HG02759 (cell line): Measurements from ENCODE around the gene IRF2BP2.

Experiments used
- ATAC-seq: cut with Tn5 transposase; IDR thresholded peaks from one replicate; pipeline ENCODE4 v1.9.1; 2021; ENCODE audit warnings: mild to moderate bottlenecking, moderate library complexity; ENCODE audit not compliant: unreplicated experiment

Gene IRF2BP2

GRCh38 chr1:234559902-234560676 is 49.9 kb downstream of the IRF2BP2 start:
- no peak for ATAC-seq

- ATAC-seq: no peak
These were observed 50.7 kb downstream of the IRF2BP2 start for GRCh38 chr1:234559152-234559901.

- ATAC-seq: no peak
These were observed 51.6 kb downstream of the IRF2BP2 start for GRCh38 chr1:234558330-234558836.

GRCh38 chr1:234556245-234556943 is 53.6 kb downstream of the IRF2BP2 start:
- no peak for ATAC-seq

- no peak for ATAC-seq
These were observed 54.5 kb downstream of the IRF2BP2 start for GRCh38 chr1:234555390-234556024.

GRCh38 chr1:234554698-234555311 is 55.2 kb downstream of the IRF2BP2 start:
- no peak for ATAC-seq
